GM23338 (cell line): ENCODE results near the gene ADAMTS10.

Experiments
- CREB1 ChIP-seq: fragments of 250-450 bp; sonication (Bioruptor Pico); IDR thresholded peaks from 2 replicates; pipeline ENCODE4 v1.5.0; 2020; ENCODE audit warnings: low read depth, mild to moderate bottlenecking, moderate library complexity
- CTCF ChIP-seq, 2 experiments: fragments of 200-600 bp in 1 of 2; sonication (generic) in 1 of 2; conservative IDR thresholded peaks; 2 replicates each; pipeline versions ENCODE4 v1.5.1 to v1.6.1; 2016 to 2017; ENCODE audit warnings: antibody characterized with exemption in 2 of 2, low read depth in 2 of 2, mild to moderate bottlenecking in 2 of 2, moderate library complexity in 1 of 2
- EZH2phosphoT487 ChIP-seq: fragments of 200-600 bp; sonication (generic); IDR thresholded peaks from one replicate; pipeline ENCODE4 v1.8.1; 2018; ENCODE audit warnings: antibody characterized with exemption; ENCODE audit not compliant: unreplicated experiment
- POLR2AphosphoS5 ChIP-seq: IDR thresholded peaks from 2 replicates; pipeline ENCODE4 v1.6.1; 2016; ENCODE audit warnings: antibody characterized with exemption, low read depth
- REST ChIP-seq: IDR thresholded peaks from one replicate; pipeline ENCODE4 v1.6.1; 2018; ENCODE audit warnings: antibody characterized with exemption; ENCODE audit not compliant: unreplicated experiment

- TF ChIP-seq CTCF (conservative IDR thresholded peaks at IDR 0.05; ENCODE audit: low read depth in 2 of 2), result peak; percentile 22 to 29; a peak in 1 of 4 replicates
- TF ChIP-seq CREB1 (CRISPR knock-in tag), result no peak
- no peak for TF ChIP-seq REST
- peak; percentile 59 for TF ChIP-seq POLR2AphosphoS5
- no peak for TF ChIP-seq EZH2phosphoT487
These were observed 1.1 kb downstream of the ADAMTS10 start for GRCh38 chr19:8609279-8610040.
